Tibial nerve (tissue), 4 donors: Measurements from ENCODE around the gene CIZ1. TPM values are rescaled to one million over a fixed set of nuclear protein-coding genes. Genes with fewer than 3 reads are reported as not detected.

Experiments used
- DNase-seq, 2 donors: peaks; one replicate each; pipeline ENCODE4 v3.0.0-alpha.2; 2019; ENCODE audit warnings: low spot score in 2 of 2
- H3K27ac ChIP-seq, 4 donors: fragments of 200-600 bp; sonication (generic) in 3 of 4; one replicate each; pipeline ENCODE4 v1.5.1; 2017 to 2019; ENCODE audit warnings: mild to moderate bottlenecking in 1 of 4
- H3K27me3 ChIP-seq, 2 donors: fragments of 200-600 bp; sonication (generic) in 1 of 2; one replicate each; pipeline versions ENCODE4 v1.5.1 to v1.6.0; 2017 to 2019
- H3K36me3 ChIP-seq, 3 donors: fragments of 200-600 bp; sonication (generic); one replicate each; pipeline ENCODE4 v1.5.1; 2018 to 2019
- H3K4me1 ChIP-seq, 4 donors: fragments of 200-600 bp; sonication (generic) in 3 of 4; one replicate each; pipeline ENCODE4 v1.5.1; 2017 to 2019
- H3K4me3 ChIP-seq, 4 donors: fragments of 200-600 bp; sonication (generic) in 3 of 4; one replicate each; pipeline ENCODE4 v1.5.1; 2017 to 2019; ENCODE audit warnings: mild to moderate bottlenecking in 1 of 4, moderate library complexity in 1 of 4
- H3K9me3 ChIP-seq, 4 donors: fragments of 200-600 bp; sonication (generic) in 3 of 4; one replicate each; pipeline ENCODE4 v1.5.1; 2017 to 2019
- EP300 ChIP-seq, 2 donors: sonication (generic); formaldehyde crosslinking; IDR thresholded peaks; one replicate each; pipeline ENCODE4 v1.6.1; 2017; ENCODE audit warnings: antibody characterized with exemption in 2 of 2, mild to moderate bottlenecking in 1 of 2
- POLR2A ChIP-seq, 2 donors: fragments of 450-650 bp; IDR thresholded peaks; one replicate each; pipeline ENCODE4 v1.6.1; 2017; ENCODE audit warnings: antibody characterized with exemption in 2 of 2, mild to moderate bottlenecking in 2 of 2, moderate library complexity in 2 of 2
- WGBS, 2 donors: methylation state at CpG; one replicate each; pipeline ENCODE4 v1.1.5; 2018; 5-methylcytosine and 5-hydroxymethylcytosine counted together
- total RNA-seq, 4 donors: library from RNA; depleted of rRNA; stranded (reverse); fragments of >200 nt; gene quantifications; one replicate each; pipeline ENCODE4 v1.1.0, GENCODE V29; 2016
- TF ChIP-seq, protein P1 (sequence below), 5 experiments: fragments of 200-600 bp in 3 of 5; fragments of 450-650 bp in 2 of 5; sonication (generic) in 3 of 5; IDR thresholded peaks; one replicate each; pipeline ENCODE4 v1.5.1; 2016 to 2019; ENCODE audit warnings: antibody characterized with exemption in 5 of 5, mild to moderate bottlenecking in 3 of 5, moderate library complexity in 2 of 5

Gene CIZ1
- total RNA-seq, 4 donors from 2014 or later, result 59.4 to 99.3 (median 71.4) TPM

DNA sequence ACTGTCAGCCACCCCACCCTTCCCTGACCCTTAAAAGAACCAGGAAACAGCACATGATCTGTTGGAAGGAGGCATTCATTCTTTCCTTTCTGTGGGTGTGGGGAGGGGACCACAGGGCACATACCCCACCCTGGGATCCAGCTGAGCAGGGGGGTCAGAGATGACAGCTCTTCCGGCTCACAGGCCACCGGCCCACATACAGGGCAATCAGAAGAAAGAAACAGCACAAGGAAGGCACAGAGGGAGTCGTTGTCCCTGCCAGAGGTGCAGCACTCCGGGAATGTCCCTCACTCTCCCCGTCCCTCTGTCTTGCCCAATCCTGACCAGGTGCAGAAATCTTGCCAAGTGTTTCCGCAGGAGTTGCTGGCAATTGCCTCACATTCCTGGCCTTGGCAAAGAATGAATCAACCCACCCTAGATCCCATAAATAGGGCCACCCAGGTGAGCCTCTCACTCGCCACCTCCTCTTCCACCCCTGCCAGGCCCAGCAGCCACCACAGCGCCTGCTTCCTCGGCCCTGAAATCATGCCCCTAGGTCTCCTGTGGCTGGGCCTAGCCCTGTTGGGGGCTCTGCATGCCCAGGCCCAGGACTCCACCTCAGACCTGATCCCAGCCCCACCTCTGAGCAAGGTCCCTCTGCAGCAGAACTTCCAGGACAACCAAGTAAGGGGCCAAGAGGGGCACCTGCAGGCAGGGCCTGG is 42.2 kb downstream of the CIZ1 start, which contains the start of gene LCN2:
Gene LCN2 (plus strand): TSS at position 453 of the 701 bp plus-strand sequence. CDS start 73 bp downstream, at position 526.
- Histone ChIP-seq H3K27ac (peak within 1 kb of the TSS in 2 of 4 donors; percentile 21 to 56), H3K9me3 (no peaks in the 10 kb centered on the region), H3K36me3 (no peaks in the 10 kb centered on the region), H3K4me3 (no peak within 1 kb of the TSS), H3K4me1 (peaks cover 0 to 26% (median 12%) of the 10 kb centered on the region in 4 donors), H3K27me3 (no peaks in the 10 kb centered on the region)
- no peak for DNase-seq
- WGBS, 2 donors, result 38 to 46% methylated on average over 8 to 9 of the region's 9 CpGs
- no peak for TF ChIP-seq POLR2A (IDR thresholded peaks at IDR 0.05)
- TF ChIP-seq EP300 (IDR thresholded peaks at IDR 0.05), result no peak
- TF ChIP-seq, protein P1, sequence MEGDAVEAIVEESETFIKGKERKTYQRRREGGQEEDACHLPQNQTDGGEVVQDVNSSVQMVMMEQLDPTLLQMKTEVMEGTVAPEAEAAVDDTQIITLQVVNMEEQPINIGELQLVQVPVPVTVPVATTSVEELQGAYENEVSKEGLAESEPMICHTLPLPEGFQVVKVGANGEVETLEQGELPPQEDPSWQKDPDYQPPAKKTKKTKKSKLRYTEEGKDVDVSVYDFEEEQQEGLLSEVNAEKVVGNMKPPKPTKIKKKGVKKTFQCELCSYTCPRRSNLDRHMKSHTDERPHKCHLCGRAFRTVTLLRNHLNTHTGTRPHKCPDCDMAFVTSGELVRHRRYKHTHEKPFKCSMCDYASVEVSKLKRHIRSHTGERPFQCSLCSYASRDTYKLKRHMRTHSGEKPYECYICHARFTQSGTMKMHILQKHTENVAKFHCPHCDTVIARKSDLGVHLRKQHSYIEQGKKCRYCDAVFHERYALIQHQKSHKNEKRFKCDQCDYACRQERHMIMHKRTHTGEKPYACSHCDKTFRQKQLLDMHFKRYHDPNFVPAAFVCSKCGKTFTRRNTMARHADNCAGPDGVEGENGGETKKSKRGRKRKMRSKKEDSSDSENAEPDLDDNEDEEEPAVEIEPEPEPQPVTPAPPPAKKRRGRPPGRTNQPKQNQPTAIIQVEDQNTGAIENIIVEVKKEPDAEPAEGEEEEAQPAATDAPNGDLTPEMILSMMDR (IDR thresholded peaks at IDR 0.05), result no peak

DNA sequence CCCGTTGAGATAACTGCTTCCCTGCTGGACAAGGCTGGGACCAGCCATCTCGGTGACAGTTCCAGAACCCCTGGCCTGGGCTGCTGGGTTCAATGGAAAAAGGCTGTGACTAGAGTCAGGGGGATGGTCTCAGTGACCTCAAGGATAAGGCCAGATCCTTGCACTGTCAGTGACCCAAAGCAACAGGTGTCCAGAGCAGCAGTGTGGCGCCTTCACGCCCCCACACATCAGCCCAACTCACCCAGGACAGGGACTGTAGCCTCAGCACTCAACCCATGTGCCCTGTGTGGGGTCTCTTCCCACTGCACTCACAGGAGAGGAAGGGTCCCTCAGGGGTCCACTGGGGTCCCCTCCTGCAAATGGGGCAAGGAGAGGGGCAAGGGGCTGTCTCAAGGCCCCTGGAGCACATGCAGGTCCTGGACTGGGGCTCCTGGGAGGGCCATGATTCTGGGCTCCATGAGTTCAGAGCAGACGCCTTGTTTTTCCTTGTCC is 42.8 kb downstream of the CIZ1 start:
- TF ChIP-seq, protein P1 (IDR thresholded peaks at IDR 0.05), result no peak
- TF ChIP-seq EP300 (IDR thresholded peaks at IDR 0.05) (no peak), POLR2A (IDR thresholded peaks at IDR 0.05) (no peak)
- Histone ChIP-seq H3K27ac (peak overlapping the region in 2 of 4 donors; percentile 21 to 45), H3K4me3 (no peak overlapping the region), H3K9me3 (no peaks in the 10 kb centered on the region), H3K4me1 (peaks cover 0 to 26% (median 12%) of the 10 kb centered on the region in 4 donors), H3K27me3 (no peaks in the 10 kb centered on the region), H3K36me3 (no peaks in the 10 kb centered on the region)
- 15 to 66% methylated on average over 1 to 5 of the region's 5 CpGs for WGBS, 2 donors
- no peak for DNase-seq

DNA sequence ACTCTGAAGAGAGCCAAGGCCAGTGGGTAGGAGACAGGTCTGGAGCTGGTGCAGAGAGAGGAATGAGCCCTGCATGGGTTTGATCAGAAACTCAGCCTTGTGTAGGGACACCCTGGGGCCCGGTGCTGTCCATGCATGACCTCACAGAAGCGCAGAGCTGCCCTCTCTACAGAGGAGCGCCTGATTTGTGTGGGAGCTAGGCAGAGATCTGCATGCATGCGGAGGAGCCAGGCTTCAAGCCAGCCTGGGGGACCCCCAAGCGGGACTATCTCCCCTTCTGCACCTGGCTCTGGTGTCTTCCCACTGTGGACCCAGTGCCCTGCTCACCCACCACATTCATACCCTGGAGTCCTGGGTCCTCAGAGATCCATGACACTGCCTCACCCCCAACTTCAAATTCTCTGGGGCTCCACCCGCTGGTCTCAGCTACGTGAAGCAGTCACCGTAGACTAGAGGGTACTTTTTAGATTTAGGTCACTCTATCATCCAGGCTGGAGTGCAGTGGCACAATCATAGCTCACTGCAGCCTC is 44.7 kb downstream of the CIZ1 start:
- WGBS, 2 donors, result 83 to 88% methylated on average over 8 of the region's 8 CpGs
- H3K4me1 ChIP-seq, result peaks cover 0 to 26% (median 12%) of the 10 kb centered on the region in 4 donors
- TF ChIP-seq, protein P1 (IDR thresholded peaks at IDR 0.05), result no peak
- no peak for TF ChIP-seq EP300 (IDR thresholded peaks at IDR 0.05)
- no peak for TF ChIP-seq POLR2A (IDR thresholded peaks at IDR 0.05)
- no peak for DNase-seq
- H3K4me3 ChIP-seq, result no peak overlapping the region
- H3K27me3 ChIP-seq, result no peaks in the 10 kb centered on the region
- no peaks in the 10 kb centered on the region for H3K36me3 ChIP-seq
- H3K9me3 ChIP-seq, result no peaks in the 10 kb centered on the region
- no peak overlapping the region for H3K27ac ChIP-seq

DNA sequence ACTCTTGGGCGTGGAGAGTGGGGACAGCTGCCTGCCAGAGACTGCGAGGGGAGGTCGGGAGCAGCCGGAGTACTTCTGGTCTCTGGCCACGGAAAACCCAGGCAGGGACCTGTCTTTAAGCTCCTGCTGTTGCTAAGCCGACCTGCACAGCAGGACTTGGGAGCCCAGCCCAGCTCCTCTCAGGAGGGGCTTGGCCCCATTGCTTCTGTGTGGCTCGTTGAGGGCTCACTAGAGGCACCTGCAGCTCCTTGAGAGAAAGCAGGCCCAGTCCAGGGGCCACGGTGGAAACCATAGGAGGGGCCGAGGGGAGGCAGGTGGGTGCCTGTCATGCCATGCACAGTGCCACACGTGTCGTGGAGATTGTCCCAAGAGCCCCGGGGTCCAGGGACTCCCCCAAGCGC is 45.4 kb downstream of the CIZ1 start:
- Histone ChIP-seq H3K36me3 (no peaks in the 10 kb centered on the region), H3K4me1 (peaks cover 0 to 26% (median 12%) of the 10 kb centered on the region in 4 donors), H3K9me3 (no peaks in the 10 kb centered on the region), H3K4me3 (no peak overlapping the region), H3K27me3 (no peaks in the 10 kb centered on the region), H3K27ac (no peak overlapping the region)
- TF ChIP-seq, protein P1 (IDR thresholded peaks at IDR 0.05), result no peak
- no peak for TF ChIP-seq EP300 (IDR thresholded peaks at IDR 0.05)
- no peak for TF ChIP-seq POLR2A (IDR thresholded peaks at IDR 0.05)
- no peak for DNase-seq
- WGBS, 2 donors, result 77 to 78% methylated on average over 8 to 10 of the region's 13 CpGs

DNA sequence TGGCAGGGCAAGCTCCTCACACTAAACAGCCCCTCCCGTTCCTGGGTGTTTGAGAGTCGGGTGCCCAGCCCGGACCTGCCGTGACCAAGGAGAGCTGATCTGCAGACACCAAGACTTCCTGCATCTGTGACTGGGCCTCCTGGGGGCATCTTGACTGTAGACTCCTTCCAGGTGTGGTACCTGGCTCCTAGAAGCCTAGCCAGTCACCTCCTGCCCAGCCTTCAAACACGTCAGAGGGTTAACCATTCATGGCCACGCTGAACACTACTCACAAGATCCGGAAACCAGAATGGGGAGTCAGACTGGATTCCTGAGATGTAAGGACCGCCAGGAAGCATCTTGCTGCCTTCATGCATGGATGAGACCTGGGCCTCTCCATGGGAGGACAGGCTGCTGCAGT is 45.8 kb downstream of the CIZ1 start:
- H3K27me3 ChIP-seq, result no peaks in the 10 kb centered on the region
- H3K4me3 ChIP-seq, result no peak overlapping the region
- 69 to 79% methylated on average over 3 to 6 of the region's 8 CpGs for WGBS, 2 donors
- no peak for DNase-seq
- H3K36me3 ChIP-seq, result no peaks in the 10 kb centered on the region
- H3K27ac ChIP-seq, result no peak overlapping the region
- TF ChIP-seq, protein P1 (IDR thresholded peaks at IDR 0.05), result no peak
- no peak for TF ChIP-seq POLR2A (IDR thresholded peaks at IDR 0.05)
- no peak for TF ChIP-seq EP300 (IDR thresholded peaks at IDR 0.05)
- no peaks in the 10 kb centered on the region for H3K9me3 ChIP-seq
- peaks cover 0 to 25% (median 12%) of the 10 kb centered on the region in 4 donors for H3K4me1 ChIP-seq
